Adipocyte (in vitro differentiated cells): Measurements from ENCODE around the gene RERE.

Experiments used
- DNase-seq: peaks from one replicate; pipeline ENCODE4 v3.0.0-alpha.2; 2015; ENCODE audit warnings: low read depth
- H3K27me3 ChIP-seq: replicated peaks from 2 replicates; pipeline ENCODE4 v1.7.0; 2013; ENCODE audit warnings: mild to moderate bottlenecking, low read length, moderate library complexity; ENCODE audit not compliant: control insufficient read depth, insufficient read depth
- H3K36me3 ChIP-seq: 2 replicates; pipeline ENCODE4 v1.7.0; 2013; ENCODE audit warnings: low read length, mild to moderate bottlenecking, moderate library complexity; ENCODE audit not compliant: control insufficient read depth, insufficient read depth, severe bottlenecking
- H3K4me1 ChIP-seq: 2 replicates; pipeline ENCODE4 v1.7.0; 2013; ENCODE audit warnings: mild to moderate bottlenecking, low read length, moderate library complexity; ENCODE audit not compliant: control insufficient read depth, insufficient read depth
- H3K4me3 ChIP-seq: 2 replicates; pipeline ENCODE4 v1.7.0; 2013; ENCODE audit warnings: mild to moderate bottlenecking, low read length, moderate library complexity
- H3K9ac ChIP-seq: 2 replicates; pipeline ENCODE4 v1.7.0; 2013; ENCODE audit warnings: mild to moderate bottlenecking, low read length, moderate library complexity
- H3K9me3 ChIP-seq: 2 replicates; pipeline ENCODE4 v1.7.0; 2013; ENCODE audit warnings: mild to moderate bottlenecking, low read length, moderate library complexity; ENCODE audit not compliant: control insufficient read depth

RERE gene

DNA sequence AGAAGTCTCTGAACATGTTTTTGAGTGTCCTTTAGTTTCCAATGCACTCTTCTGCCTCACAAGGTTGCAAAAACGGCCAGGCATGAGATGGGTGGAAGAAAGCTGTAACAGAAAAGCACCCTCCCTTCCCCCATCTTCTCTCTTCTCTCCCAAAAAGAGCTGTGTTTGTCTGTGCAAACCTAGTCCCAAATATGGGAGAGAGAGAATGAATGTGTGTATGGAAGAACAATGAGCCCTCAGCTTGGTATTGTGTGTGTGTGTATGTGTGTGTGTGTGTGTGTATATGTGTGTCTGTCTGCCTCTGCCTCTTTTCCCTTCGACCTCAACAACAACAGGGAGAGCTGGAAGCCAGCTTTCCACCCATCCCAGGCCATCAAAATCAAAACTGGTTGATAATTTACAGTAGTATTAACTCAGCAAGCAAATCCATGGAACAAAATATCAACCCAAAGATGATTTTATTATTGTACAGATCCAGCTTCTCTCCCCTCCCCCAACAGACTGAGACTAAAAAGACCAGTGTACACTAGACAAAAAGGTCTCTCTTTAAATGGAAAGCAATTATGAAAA lies 1.8 kb downstream of the RERE start:
- Histone ChIP-seq H3K9me3 (no peaks in the 10 kb centered on the region), H3K36me3 (no peaks in the 10 kb centered on the region), H3K4me1 (peaks cover 36% of the 10 kb centered on the region), H3K4me3 (peak overlapping the region; percentile 89), H3K27me3 (no peaks in the 10 kb centered on the region), H3K9ac (peak overlapping the region; percentile 98)
- peak; percentile 38 for DNase-seq

DNA sequence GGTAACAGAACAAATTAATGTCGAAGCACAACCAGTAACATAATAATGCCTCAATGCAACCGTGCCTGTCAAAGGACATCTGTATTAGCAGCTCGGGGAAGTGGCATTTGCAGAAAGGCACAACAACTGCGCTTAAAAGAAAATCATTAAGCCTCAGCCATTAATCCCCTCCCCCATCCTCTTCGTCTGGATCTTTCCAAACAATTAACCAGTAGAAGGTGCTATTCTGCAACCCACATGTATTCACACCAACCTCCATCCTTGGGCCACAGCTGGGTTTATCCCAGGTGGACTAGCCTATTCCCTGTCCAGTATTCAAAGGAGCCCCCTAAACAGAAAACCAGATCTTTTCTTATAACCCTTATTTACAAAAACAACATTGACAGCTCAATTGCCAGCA lies 2.6 kb downstream of the RERE start:
- Histone ChIP-seq H3K4me3 (no peak overlapping the region), H3K9me3 (no peaks in the 10 kb centered on the region), H3K27me3 (no peaks in the 10 kb centered on the region), H3K36me3 (no peaks in the 10 kb centered on the region), H3K9ac (no peak overlapping the region), H3K4me1 (peaks cover 36% of the 10 kb centered on the region)
- DNase-seq: no peak

DNA sequence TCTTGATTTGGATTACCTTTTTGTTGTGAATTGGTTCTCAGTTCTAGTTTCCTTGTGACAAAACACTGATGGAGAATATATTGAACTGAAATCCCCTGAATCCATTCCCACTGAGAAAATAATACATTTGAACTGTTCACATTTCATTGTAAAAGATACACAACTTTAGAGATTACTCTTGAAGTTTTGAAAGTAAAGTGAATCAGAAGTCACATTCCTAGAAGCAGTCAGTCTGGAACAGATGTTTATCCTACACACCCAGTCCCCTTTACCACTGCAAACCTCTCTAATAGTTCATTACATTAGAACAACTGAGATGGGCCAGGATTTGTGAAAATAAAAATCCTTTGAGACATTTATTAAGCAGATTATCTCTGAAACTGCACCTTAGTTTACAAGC lies 3.4 kb downstream of the RERE start:
- no peaks in the 10 kb centered on the region for H3K9me3 ChIP-seq
- H3K4me3 ChIP-seq: no peak overlapping the region
- peak; percentile 52 for DNase-seq

GRCh38 chr1:8813016-8813763 lies 4.2 kb downstream of the RERE start:
- DNase-seq: no peak
- Histone ChIP-seq H3K9ac (no peak overlapping the region), H3K4me3 (no peak overlapping the region), H3K4me1 (peaks cover 36% of the 10 kb centered on the region), H3K36me3 (no peaks in the 10 kb centered on the region), H3K9me3 (no peaks in the 10 kb centered on the region), H3K27me3 (no peaks in the 10 kb centered on the region)

More for the DNA sequence above, 3.4 kb downstream of the RERE start:
- Histone ChIP-seq H3K27me3 (no peaks in the 10 kb centered on the region), H3K9ac (no peak overlapping the region), H3K36me3 (no peaks in the 10 kb centered on the region), H3K4me1 (peaks cover 36% of the 10 kb centered on the region)

- no peaks in the 10 kb centered on the region for H3K36me3 ChIP-seq
- H3K27me3 ChIP-seq: no peaks in the 10 kb centered on the region
- no peak overlapping the region for H3K9ac ChIP-seq
- H3K4me1 ChIP-seq: peaks cover 35% of the 10 kb centered on the region
- H3K4me3 ChIP-seq: no peak overlapping the region
- DNase-seq: no peak
- H3K9me3 ChIP-seq: no peaks in the 10 kb centered on the region
These were observed 5.4 kb downstream of the RERE start for GRCh38 chr1:8812081-8812480.

DNA sequence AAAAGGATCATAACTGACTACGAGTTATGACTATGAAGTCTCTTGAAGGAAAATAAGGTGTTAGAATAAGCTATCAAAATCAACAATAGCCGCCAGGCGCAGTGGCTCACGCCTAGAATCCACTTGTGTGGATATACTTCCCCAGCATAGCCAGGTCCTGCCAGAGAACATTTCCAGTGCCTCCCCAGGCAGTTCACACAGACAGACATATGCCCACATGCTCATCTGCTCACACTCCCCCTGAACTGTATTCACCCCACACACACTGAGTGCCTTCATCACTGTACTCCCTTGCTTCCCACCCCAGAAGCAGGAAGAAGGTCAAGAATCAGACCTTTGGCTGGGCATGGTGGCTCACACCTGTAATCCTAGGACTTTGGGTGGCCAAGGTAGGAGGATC lies 6.5 kb downstream of the RERE start:
- Histone ChIP-seq H3K9me3 (no peaks in the 10 kb centered on the region), H3K4me3 (no peak overlapping the region), H3K27me3 (no peaks in the 10 kb centered on the region), H3K4me1 (peaks cover 29% of the 10 kb centered on the region), H3K9ac (no peak overlapping the region), H3K36me3 (no peaks in the 10 kb centered on the region)
- DNase-seq: no peak

DNA sequence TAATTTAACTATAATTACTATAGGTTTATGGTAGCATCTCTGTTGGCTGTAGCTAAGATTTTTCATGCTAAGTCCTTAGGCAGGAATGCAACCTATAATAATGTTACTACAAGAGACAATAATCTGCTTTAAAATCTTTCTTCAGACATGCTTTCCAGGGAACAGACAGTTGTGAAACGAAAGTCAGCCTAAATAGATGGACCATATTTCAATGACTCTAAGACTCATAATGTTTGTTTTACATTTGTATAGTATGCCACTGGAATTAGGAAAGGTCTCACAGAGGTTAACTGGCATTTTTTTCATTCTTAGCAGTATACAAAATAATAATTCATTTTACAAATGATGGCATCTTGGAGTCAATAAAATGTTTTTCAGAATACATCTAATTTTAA lies 8.1 kb downstream of the RERE start:
- Histone ChIP-seq H3K27me3 (no peaks in the 10 kb centered on the region), H3K4me3 (no peak overlapping the region), H3K9me3 (no peaks in the 10 kb centered on the region), H3K9ac (no peak overlapping the region), H3K4me1 (peaks cover 12% of the 10 kb centered on the region), H3K36me3 (no peaks in the 10 kb centered on the region)
- DNase-seq: peak; percentile 54

DNA sequence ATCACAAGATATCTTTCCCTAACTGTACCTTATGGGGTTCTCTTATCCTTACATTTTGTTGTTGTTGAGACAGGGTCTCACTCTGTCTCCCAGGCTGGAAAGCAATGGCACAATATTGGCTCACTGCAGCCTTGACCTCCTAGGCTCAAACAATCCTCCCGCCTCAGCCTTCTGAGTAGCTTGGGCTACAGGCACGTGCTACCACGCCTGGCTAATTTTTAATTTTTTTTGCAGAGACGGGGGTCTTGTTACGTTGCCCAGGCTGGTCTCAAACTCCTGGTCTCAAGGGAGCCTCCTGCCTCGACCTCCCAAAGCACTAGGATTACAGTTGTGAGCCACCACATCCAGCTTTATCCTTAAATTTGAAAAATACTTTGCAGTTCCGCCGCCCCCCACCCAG lies 10.4 kb downstream of the RERE start:
- H3K36me3 ChIP-seq: no peaks in the 10 kb centered on the region
- DNase-seq: no peak
- no peak overlapping the region for H3K9ac ChIP-seq
- peaks cover 5% of the 10 kb centered on the region for H3K4me1 ChIP-seq
- H3K27me3 ChIP-seq: no peaks in the 10 kb centered on the region
- H3K9me3 ChIP-seq: no peaks in the 10 kb centered on the region
- H3K4me3 ChIP-seq: no peak overlapping the region

GRCh38 chr1:8800416-8800815 lies 17.0 kb downstream of the RERE start:
- no peaks in the 10 kb centered on the region for H3K9me3 ChIP-seq
- no peaks in the 10 kb centered on the region for H3K27me3 ChIP-seq
- DNase-seq: no peak
- H3K4me1 ChIP-seq: no peaks in the 10 kb centered on the region
- no peak overlapping the region for H3K9ac ChIP-seq
- H3K36me3 ChIP-seq: peaks cover 3% of the 10 kb centered on the region
- no peak overlapping the region for H3K4me3 ChIP-seq

GRCh38 chr1:8797216-8797615 lies 20.2 kb downstream of the RERE start:
- DNase-seq: no peak
- H3K27me3 ChIP-seq: no peaks in the 10 kb centered on the region

DNA sequence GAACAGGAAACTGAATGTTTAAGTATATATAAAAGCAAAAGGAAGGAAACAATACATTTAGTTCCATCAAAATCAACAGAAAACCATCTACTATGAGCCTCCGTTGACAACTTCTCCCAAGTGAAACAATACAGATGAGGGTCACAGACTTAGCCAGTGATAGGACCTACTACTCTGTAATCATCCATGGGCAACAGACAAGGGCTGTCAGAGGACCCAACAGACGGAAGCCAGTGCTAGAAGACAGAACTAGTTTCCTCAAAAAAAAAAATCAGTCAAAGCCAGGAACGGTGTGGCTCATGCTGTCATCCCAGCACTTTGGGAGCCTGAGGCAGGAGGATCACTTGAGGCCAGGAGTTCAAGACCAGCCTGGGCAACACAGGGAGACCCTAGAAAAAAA lies 20.6 kb downstream of the RERE start:
- no peak for DNase-seq

More at GRCh38 chr1:8797216-8797615, 20.2 kb downstream of the RERE start:
- Histone ChIP-seq H3K36me3 (peaks cover 3% of the 10 kb centered on the region), H3K9ac (no peak overlapping the region), H3K4me3 (no peak overlapping the region), H3K4me1 (no peaks in the 10 kb centered on the region), H3K9me3 (no peaks in the 10 kb centered on the region)

GRCh38 chr1:8794605-8795004 lies 22.8 kb downstream of the RERE start:
- Histone ChIP-seq H3K4me1 (no peaks in the 10 kb centered on the region), H3K9me3 (no peaks in the 10 kb centered on the region), H3K36me3 (peaks cover 3% of the 10 kb centered on the region), H3K9ac (no peak overlapping the region), H3K27me3 (no peaks in the 10 kb centered on the region), H3K4me3 (no peak overlapping the region)
- no peak for DNase-seq

More for the DNA sequence above, 20.6 kb downstream of the RERE start:
- no peaks in the 10 kb centered on the region for H3K27me3 ChIP-seq
- H3K4me1 ChIP-seq: no peaks in the 10 kb centered on the region
- peaks cover 3% of the 10 kb centered on the region for H3K36me3 ChIP-seq
- H3K4me3 ChIP-seq: no peak overlapping the region
- no peaks in the 10 kb centered on the region for H3K9me3 ChIP-seq
- H3K9ac ChIP-seq: no peak overlapping the region
